ENCODE results near the gene MYL3. TPM values are rescaled to one million over a fixed set of nuclear protein-coding genes. Genes with fewer than 3 reads are reported as not detected.

The MYL3 gene
- total RNA-seq, 1 donor from 2014 or later, result 7,440 TPM

GRCh38 chr3:46868287-46868686 lies 5.0 kb upstream of the MYL3 start:
- DNase-seq, result no peak
- peak overlapping the region; percentile 95 for H3K27ac ChIP-seq (replicated peaks)
- H3K9me3 ChIP-seq (replicated peaks), result no peaks in the 10 kb centered on the region
- no peaks in the 10 kb centered on the region for H3K36me3 ChIP-seq
- peak overlapping the region; percentile 5 for H3K4me3 ChIP-seq
- no peak for TF ChIP-seq CTCF (IDR thresholded peaks at IDR 0.05; ENCODE audit: borderline replicate concordance)
- H3K27me3 ChIP-seq (ENCODE audit: low read depth), result no peaks in the 10 kb centered on the region
- H3K4me1 ChIP-seq, result peaks cover 90% of the 10 kb centered on the region
- intact Hi-C loops (cut with micrococcal nuclease), result no loop called here

GRCh38 chr3:46867550-46867898 lies 4.3 kb upstream of the MYL3 start:
- Histone ChIP-seq H3K36me3 (peaks cover 2% of the 10 kb centered on the region), H3K4me3 (peak overlapping the region; percentile 9), H3K9me3 (replicated peaks) (no peaks in the 10 kb centered on the region), H3K4me1 (peaks cover 89% of the 10 kb centered on the region), H3K27me3 (ENCODE audit: low read depth) (no peaks in the 10 kb centered on the region), H3K27ac (replicated peaks) (peak overlapping the region; percentile 95)
- intact Hi-C loops (cut with micrococcal nuclease), result no loop called here
- DNase-seq, result peak; percentile 91
- no peak for TF ChIP-seq CTCF (IDR thresholded peaks at IDR 0.05; ENCODE audit: borderline replicate concordance)

GRCh38 chr3:46866720-46867549 lies 3.7 kb upstream of the MYL3 start:
- DNase-seq, result peak; percentile 88
- intact Hi-C loops (cut with micrococcal nuclease), result no loop called here
- Histone ChIP-seq H3K4me1 (peaks cover 89% of the 10 kb centered on the region), H3K4me3 (peak overlapping the region; percentile 9), H3K27ac (replicated peaks) (peak overlapping the region; percentile 95), H3K36me3 (peaks cover 7% of the 10 kb centered on the region), H3K27me3 (ENCODE audit: low read depth) (no peaks in the 10 kb centered on the region), H3K9me3 (replicated peaks) (no peaks in the 10 kb centered on the region)
- peak; percentile 92 for TF ChIP-seq CTCF (IDR thresholded peaks at IDR 0.05; ENCODE audit: borderline replicate concordance)

GRCh38 chr3:46866032-46866595 lies 2.9 kb upstream of the MYL3 start:
- Histone ChIP-seq H3K4me3 (no peak overlapping the region), H3K27ac (replicated peaks) (peak overlapping the region; percentile 95), H3K27me3 (ENCODE audit: low read depth) (no peaks in the 10 kb centered on the region), H3K36me3 (peaks cover 13% of the 10 kb centered on the region), H3K4me1 (peaks cover 89% of the 10 kb centered on the region), H3K9me3 (replicated peaks) (no peaks in the 10 kb centered on the region)
- peak; percentile 12 for DNase-seq
- intact Hi-C loops (cut with micrococcal nuclease), result no loop called here
- no peak for TF ChIP-seq CTCF (IDR thresholded peaks at IDR 0.05; ENCODE audit: borderline replicate concordance)

GRCh38 chr3:46865546-46865945 lies 2.3 kb upstream of the MYL3 start:
- no peak overlapping the region for H3K4me3 ChIP-seq
- peaks cover 88% of the 10 kb centered on the region for H3K4me1 ChIP-seq
- intact Hi-C loops (cut with micrococcal nuclease), result no loop called here
- H3K9me3 ChIP-seq (replicated peaks), result no peaks in the 10 kb centered on the region
- no peak for TF ChIP-seq CTCF (IDR thresholded peaks at IDR 0.05; ENCODE audit: borderline replicate concordance)
- peak overlapping the region; percentile 95 for H3K27ac ChIP-seq (replicated peaks)
- no peaks in the 10 kb centered on the region for H3K27me3 ChIP-seq (ENCODE audit: low read depth)
- peaks cover 18% of the 10 kb centered on the region for H3K36me3 ChIP-seq
- DNase-seq, result peak; percentile 14

All from left ventricle myocardium inferior (tissue), 1 donor.